GM19240 (cell line): ENCODE results near the gene CABLES1.

Experiments used
- DNase-seq: peaks from one replicate; pipeline ENCODE4 v3.0.0; 2011; ENCODE audit warnings: low spot score; ENCODE audit not compliant: insufficient read length

The CABLES1 gene

GRCh38 chr18:23113576-23113975, 21.7 kb upstream of the CABLES1 start:
- DNase-seq, result no peak

DNA sequence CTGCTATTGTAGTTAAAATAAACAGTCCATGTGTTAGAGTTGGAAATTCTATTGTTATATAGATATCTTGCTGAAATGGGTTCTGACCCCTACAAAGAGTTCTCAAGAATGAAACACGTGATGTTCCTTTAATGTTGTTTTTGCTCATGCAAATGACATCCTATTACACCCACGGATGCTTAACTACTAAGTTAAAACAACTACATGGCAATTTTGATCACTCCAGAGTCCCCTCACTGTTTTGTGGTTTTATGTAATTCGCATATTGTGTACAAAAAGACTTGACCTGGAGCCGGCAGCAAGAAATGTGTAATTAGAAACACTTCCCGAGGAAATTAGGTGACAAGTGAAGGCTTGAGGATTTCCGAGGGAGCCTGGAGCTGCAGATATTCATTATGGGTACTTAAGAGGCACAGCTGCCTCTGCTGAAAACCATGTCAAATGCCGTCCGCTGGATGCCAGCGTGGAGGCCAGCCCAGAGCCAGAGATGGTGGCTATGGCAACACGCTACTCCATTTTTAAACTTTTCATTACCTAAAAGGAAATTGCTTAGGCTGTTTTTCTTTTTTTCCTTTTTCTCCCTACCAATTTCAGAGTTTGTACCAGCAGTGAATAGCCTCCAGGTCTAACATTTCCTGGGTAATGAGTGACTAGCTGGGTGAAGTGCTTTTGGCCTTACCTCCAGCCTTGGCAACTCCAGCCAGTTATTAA, 21.0 kb upstream of the CABLES1 start:
- DNase-seq, result no peak

DNA sequence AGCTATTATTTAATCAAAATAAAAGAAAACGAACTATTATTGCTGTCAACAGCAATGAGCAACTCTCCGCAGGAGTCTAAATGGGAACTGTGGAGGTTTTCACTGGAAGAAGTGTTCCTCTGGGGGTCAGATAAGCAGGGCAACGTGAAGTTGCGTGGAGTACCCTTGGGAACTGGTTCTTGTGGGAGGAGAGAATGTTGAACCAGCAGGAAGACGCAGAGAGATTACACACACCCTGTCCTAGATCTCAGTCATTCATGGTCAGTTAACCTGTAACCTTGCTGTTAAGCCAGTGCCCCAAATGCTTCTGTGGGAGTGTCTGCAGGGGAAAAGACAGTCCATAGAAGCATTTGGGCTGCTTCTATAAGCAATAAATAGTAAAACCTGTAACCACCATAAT, 20.4 kb upstream of the CABLES1 start:
- DNase-seq, result no peak

DNA sequence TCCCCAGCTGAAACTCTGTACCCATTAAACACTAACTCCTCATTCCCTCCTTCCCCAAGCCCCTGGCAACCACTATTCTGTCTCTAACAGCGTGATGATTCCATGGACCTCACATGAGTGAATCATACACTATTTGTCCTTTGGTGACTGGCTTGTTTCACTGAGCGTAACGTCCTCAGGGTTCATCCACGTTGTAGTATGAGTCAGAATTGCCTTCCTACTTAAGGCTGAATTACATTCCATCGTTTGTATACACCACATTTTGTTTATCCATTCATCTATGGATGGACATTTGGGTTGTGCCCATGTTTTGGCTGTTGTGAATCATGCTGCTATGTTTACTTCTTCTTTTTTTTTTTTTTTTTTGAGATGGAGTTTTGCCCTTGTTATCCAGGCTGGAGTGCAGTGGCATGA, 19.6 kb upstream of the CABLES1 start:
- no peak for DNase-seq

GRCh38 chr18:23121133-23121532, 14.2 kb upstream of the CABLES1 start:
- DNase-seq, result no peak

- DNase-seq, result no peak
Measured at GRCh38 chr18:23122334-23123229, 12.7 kb upstream of the CABLES1 start.

GRCh38 chr18:23126376-23127056, 8.8 kb upstream of the CABLES1 start:
- no peak for DNase-seq

DNA sequence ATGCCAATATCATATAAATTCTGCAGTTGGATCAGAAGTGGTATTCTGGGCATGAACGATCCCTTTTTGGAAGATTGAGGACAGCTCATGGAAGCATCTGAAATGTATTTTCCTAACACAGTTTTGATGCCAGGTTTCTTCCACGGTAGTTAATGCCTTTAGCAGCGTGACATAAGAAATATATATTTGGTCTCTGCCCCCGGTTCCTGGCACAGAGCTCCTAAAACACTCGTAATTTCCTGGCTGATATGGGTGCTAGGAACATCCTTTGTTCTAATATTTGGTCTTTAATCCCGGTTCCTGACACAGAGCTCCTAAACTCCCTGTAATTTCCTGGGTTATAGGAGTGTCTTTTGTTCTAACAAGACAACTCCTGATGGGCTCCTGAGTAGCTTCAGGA, 8.2 kb upstream of the CABLES1 start:
- DNase-seq, result no peak

DNA sequence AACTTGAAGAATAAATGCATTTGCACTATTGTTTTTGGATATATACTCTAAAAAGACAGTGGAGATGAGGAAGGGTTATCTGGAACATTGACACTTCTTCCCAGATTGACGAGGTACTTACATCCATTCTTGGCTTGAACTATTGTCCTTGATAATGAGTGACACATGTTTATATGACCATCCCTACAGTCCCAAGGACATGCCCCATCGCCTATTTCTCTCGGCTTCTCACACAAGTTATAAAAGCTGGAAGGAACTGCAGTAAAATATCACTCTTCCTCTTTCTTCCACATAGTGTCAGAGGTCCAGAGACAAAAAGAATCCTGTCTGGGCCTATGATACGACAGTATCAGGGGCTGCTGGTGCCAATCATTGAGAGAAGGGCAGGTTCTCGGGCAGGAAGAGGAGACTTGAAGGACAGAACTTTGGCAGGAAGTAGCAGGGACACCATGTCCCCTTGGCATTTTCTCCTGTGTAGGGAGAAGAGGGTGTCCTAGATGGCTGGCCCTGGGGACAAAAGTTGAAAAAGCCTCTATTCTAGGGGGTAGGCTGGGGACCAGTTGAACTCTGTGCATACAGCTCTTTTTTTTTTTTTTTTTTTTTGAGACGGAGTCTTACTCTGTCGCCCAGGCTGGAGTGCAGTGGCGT, 5.8 kb upstream of the CABLES1 start:
- DNase-seq, result no peak

- DNase-seq, result peak; percentile 57
Measured at GRCh38 chr18:23131693-23132319, 3.5 kb upstream of the CABLES1 start.

- DNase-seq, result peak; percentile 64
Measured at GRCh38 chr18:23133860-23134779, 1.2 kb upstream of the CABLES1 start.

GRCh38 chr18:23135550-23136325, 453 bp downstream of the CABLES1 start:
- peak; percentile 23 for DNase-seq

DNA sequence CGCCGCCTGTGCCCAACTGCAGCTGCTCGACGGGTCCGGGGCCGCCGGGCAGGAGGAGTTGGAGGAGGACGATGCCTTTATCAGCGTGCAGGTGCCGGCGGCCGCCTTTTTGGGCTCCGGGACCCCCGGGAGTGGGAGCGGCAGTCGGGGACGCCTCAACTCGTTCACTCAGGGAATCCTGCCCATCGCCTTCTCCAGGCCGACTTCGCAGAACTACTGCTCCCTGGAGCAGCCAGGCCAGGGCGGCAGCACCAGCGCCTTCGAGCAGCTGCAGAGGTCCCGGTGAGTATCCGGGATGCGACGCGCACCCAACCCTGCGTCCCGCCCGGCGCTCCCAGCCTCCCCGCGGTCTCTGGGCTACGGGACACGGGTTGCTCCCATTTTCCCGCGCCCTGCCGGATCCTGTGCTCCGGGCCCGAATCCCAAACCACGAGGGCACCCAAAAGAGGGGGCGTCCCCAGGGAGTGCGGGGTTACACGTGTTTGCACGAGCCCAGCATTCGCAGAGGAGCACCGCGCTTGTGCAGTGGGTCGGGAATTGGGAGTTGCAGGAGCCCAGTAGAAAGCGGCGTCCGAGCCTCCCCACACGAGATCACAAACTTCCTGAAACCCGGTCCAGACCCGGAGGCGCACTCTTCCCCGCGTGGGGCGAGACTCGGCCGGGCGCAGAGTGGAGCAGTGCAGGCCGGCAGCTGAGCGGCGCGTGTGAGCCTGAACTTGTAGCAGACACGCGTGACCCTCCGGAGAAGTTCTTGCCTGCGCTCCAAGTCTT, 1.2 kb downstream of the CABLES1 start:
- DNase-seq, result no peak

DNA sequence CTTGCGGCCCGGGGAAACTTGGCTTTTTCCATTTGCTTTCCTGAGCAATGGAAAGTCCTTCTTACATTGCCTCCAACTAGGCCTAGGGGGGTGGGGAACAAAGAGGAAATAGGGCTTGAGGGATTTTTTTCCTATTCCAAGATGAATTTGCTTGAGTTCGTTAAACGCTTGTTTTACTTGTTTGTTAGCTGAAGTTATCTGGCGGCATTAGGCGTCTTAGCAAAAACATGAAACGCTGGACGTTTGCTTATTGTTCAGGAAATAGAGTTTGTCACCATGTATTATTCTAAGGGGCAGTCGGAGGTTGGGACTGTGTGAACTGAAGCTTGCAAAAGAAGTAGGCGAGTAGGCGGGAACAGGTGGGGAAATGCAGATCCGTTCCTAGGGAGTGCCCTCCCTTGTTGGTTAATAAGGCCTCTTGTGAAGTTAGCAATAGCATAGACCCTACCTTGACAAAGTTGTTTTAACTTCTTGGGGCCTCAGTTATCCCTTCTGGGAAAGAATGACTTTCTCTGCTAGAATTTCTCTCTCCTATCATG, 1.9 kb downstream of the CABLES1 start:
- no peak for DNase-seq

GRCh38 chr18:23137788-23138216, 2.5 kb downstream of the CABLES1 start:
- no peak for DNase-seq

GRCh38 chr18:23138471-23138870, 3.2 kb downstream of the CABLES1 start:
- DNase-seq, result no peak

DNA sequence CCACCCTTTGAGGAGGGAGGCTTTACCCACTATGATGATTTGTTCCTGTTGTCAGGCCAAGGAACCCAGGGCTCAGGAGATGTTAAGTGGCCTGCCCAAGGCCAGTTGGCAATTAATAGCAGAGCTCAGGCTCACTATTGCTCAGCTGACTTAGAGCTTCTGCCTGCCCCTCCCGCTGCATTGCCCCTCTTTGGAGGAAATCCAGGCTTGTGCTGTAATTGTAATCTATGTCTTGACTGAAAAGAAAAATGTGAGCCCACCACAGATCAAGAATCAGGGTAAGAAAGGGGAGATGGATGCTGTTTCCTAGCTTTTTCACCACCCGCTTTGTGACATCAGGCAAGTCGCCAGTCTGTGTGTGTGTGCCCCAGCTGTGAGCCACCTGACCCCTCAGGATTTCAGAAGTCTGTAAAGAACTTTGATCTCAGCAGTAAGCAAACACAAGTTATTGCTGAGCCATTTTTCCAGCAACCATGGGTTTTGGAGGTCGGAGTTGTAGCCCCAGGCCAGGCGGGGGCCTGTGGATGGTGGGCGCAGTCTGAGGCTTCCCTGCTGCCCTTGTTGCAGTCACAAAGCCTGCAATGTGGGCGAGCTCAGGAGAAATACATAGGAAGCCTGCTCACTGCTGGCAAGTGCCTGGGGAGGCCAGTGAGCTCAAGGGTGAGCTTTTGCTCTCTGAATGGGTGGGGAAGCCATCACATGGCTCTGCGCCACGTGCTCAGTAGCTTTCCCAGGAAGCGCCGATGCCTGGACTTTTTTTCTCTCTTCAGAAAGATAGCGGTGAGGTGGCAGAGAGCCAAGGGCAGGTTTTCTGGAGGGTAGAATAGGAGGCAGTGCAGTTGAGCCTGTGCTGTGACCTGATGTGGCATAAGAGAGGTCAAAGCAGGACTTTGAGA, 6.1 kb downstream of the CABLES1 start:
- DNase-seq, result no peak
